SH-SY5Y (cell line): ENCODE measurements around the gene ANKRD29.

Experiments used
- GATA2 ChIP-seq: IDR thresholded peaks from 2 replicates; pipeline ENCODE4 v1.6.1; 2011; ENCODE audit warnings: mild to moderate bottlenecking, low read depth, low read length
- GATA3 ChIP-seq: IDR thresholded peaks from 2 replicates; pipeline ENCODE4 v1.6.1; 2011; ENCODE audit warnings: low read depth, mild to moderate bottlenecking, low read length, moderate library complexity

- TF ChIP-seq GATA2 (no peak), GATA3 (no peak)
Observed at GRCh38 chr18:23585897-23586248, 76.8 kb downstream of the ANKRD29 start.
